GM12878 (cell line): ENCODE data around the gene NPY4R. TPM values are rescaled to one million over a fixed set of nuclear protein-coding genes. Genes with fewer than 3 reads are reported as not detected.

Experiments used
- ATAC-seq: fragments of 200-7000 bp; cut with Tn5 transposase; 3 replicates; pipeline ENCODE4 v1.9.1; 2020; ENCODE audit warnings: mild to moderate bottlenecking, moderate library complexity
- BruUV-seq: library from RNA; stranded (reverse); fragments of 400-500 nt; replicated peaks from 2 replicates; lab custom pipeline; 2021; lab: Mats Ljungman, UMichigan
- CTCF ChIA-PET: fragments of 300-600 bp; sonication (Branson Sonifier 250); formaldehyde crosslinking; extraction: SDS; loops from one replicate; lab custom pipeline; 2021; ENCODE audit warnings: inconsistent platforms; lab: Yijun Ruan, JAX
- POLR2A ChIA-PET: fragments of 350-600 bp; formaldehyde crosslinking; extraction: SDS; loops from one replicate; lab custom pipeline; 2021; ENCODE audit warnings: inconsistent platforms; lab: Charles Lee
- RAD21 ChIA-PET: fragments of 300-600 bp; sonication (Branson Sonifier 250); formaldehyde crosslinking; loops from one replicate; lab custom pipeline; 2023; ENCODE audit warnings: antibody characterized with exemption; ENCODE audit not compliant: unreplicated experiment; lab: Charles Lee
- SMC1A ChIA-PET: fragments of 300-600 bp; sonication (Branson Sonifier 250); formaldehyde crosslinking; loops from one replicate; lab custom pipeline; 2023; ENCODE audit not compliant: unreplicated experiment, uncharacterized antibody; lab: Charles Lee
- DNase-seq: peaks from one replicate; pipeline ENCODE4 v3.0.0-alpha.2; 2011; ENCODE audit warnings: low read depth, low spot score
- FAIRE-seq: peaks from 3 replicates; lab custom pipeline; 2011; peaks lifted over from hg19 to GRCh38; lab: Jason Lieb, UNC
- H2AFZ ChIP-seq: 2 replicates; pipeline ENCODE4 v1.6.0; 2011; ENCODE audit warnings: low read depth, low read length, control low read depth; ENCODE audit not compliant: control insufficient read depth
- H3K27ac ChIP-seq: 2 replicates; pipeline ENCODE4 v1.5.1; 2011; ENCODE audit warnings: control low read depth; ENCODE audit not compliant: control insufficient read depth, insufficient read depth
- H3K27me3 ChIP-seq, 2 experiments: replicated peaks in 1 of 2; 2 replicates each; pipeline versions ENCODE4 v1.6.0 to v1.6.1; 2011; ENCODE audit warnings: low read length in 1 of 2; ENCODE audit not compliant: control insufficient read depth in 2 of 2, insufficient read depth in 2 of 2
- H3K36me3 ChIP-seq, 2 experiments: 2 replicates each; pipeline ENCODE4 v1.5.1; 2011; ENCODE audit warnings: low read length in 1 of 2; ENCODE audit not compliant: control insufficient read depth in 2 of 2, insufficient read depth in 2 of 2
- H3K4me1 ChIP-seq: 2 replicates; pipeline ENCODE4 v1.6.1; 2011; ENCODE audit warnings: mild to moderate bottlenecking, low read length, moderate library complexity, mixed read lengths; ENCODE audit not compliant: control insufficient read depth, insufficient read depth
- H3K4me2 ChIP-seq: 2 replicates; pipeline ENCODE4 v1.6.0; 2011; ENCODE audit warnings: control low read depth; ENCODE audit not compliant: control insufficient read depth, insufficient read depth
- H3K4me3 ChIP-seq: fragments of 200-600 bp; sonication (generic); 2 replicates; pipeline ENCODE4 v1.5.1; 2016
- H3K79me2 ChIP-seq: 2 replicates; pipeline ENCODE4 v1.6.0; 2011; ENCODE audit warnings: low read length; ENCODE audit not compliant: control insufficient read depth, insufficient read depth
- H3K9ac ChIP-seq: 2 replicates; pipeline ENCODE4 v1.8.0; 2011; ENCODE audit warnings: low read length, control low read depth, mixed read lengths; ENCODE audit not compliant: control insufficient read depth, insufficient read depth
- H3K9me3 ChIP-seq: replicated peaks from 3 replicates; pipeline ENCODE4 v1.5.1; 2011; ENCODE audit warnings: mild to moderate bottlenecking, low read length; ENCODE audit not compliant: control insufficient read depth, insufficient read depth
- H4K20me1 ChIP-seq: 2 replicates; pipeline ENCODE4 v1.6.0; 2011; ENCODE audit not compliant: control insufficient read depth, insufficient read depth
- CBFB ChIP-seq: IDR thresholded peaks from 2 replicates; pipeline ENCODE4 v1.6.1; 2016; ENCODE audit warnings: antibody characterized with exemption, low read depth
- CHD2 ChIP-seq: IDR thresholded peaks from 2 replicates; pipeline ENCODE4 v1.6.1; 2011; ENCODE audit warnings: low read depth, low read length, improper control_type of control experiment, borderline replicate concordance
- DPF2 ChIP-seq: fragments of 450-650 bp; IDR thresholded peaks from 2 replicates; pipeline ENCODE4 v1.6.1; 2017; ENCODE audit warnings: mild to moderate bottlenecking
- EGR1 ChIP-seq, 2 experiments: IDR thresholded peaks; 1 replicate in 1 of 2; 2 replicates in 1 of 2; pipeline ENCODE4 v1.6.1; 2011 to 2012; ENCODE audit warnings: low read depth in 2 of 2, low read length in 2 of 2, borderline replicate concordance in 1 of 2, mild to moderate bottlenecking in 1 of 2, moderate library complexity in 1 of 2
- JUND ChIP-seq: IDR thresholded peaks from 2 replicates; pipeline ENCODE4 v1.6.1; 2012; ENCODE audit warnings: low read depth, mild to moderate bottlenecking, low read length, improper control_type of control experiment, moderate library complexity
- MTA2 ChIP-seq: fragments of 450-650 bp; IDR thresholded peaks from 2 replicates; pipeline ENCODE4 v1.6.1; 2016; ENCODE audit warnings: low read depth, mild to moderate bottlenecking, moderate library complexity
- MYB ChIP-seq: fragments of 150-350 bp; IDR thresholded peaks from 2 replicates; pipeline ENCODE4 v1.6.1; 2014; ENCODE audit warnings: mild to moderate bottlenecking, low read depth, low read length, borderline replicate concordance
- NR2F1 ChIP-seq: fragments of 450-650 bp; conservative IDR thresholded peaks from 2 replicates; pipeline ENCODE4 v1.6.1; 2017; ENCODE audit warnings: mild to moderate bottlenecking
- PAX5 ChIP-seq: IDR thresholded peaks from 2 replicates; pipeline ENCODE4 v1.6.1; 2011; ENCODE audit warnings: low read depth, low read length, borderline replicate concordance
- PAX8 ChIP-seq: fragments of 450-650 bp; IDR thresholded peaks from 2 replicates; pipeline ENCODE4 v1.6.1; 2017; ENCODE audit warnings: mild to moderate bottlenecking, moderate library complexity
- PBX3 ChIP-seq: IDR thresholded peaks from 2 replicates; pipeline ENCODE4 v1.6.1; 2011; ENCODE audit warnings: mild to moderate bottlenecking, low read depth, low read length, moderate library complexity; ENCODE audit not compliant: insufficient replicate concordance
- RAD21 ChIP-seq: IDR thresholded peaks from 2 replicates; pipeline ENCODE4 v1.6.1; 2011; ENCODE audit warnings: mild to moderate bottlenecking, low read depth, low read length, moderate library complexity; ENCODE audit not compliant: insufficient read depth
- SIN3A ChIP-seq: IDR thresholded peaks from 2 replicates; pipeline ENCODE4 v1.6.1; 2012; ENCODE audit warnings: low read depth, low read length, improper control_type of control experiment
- SIX5 ChIP-seq: IDR thresholded peaks from 2 replicates; pipeline ENCODE4 v1.6.1; 2011; ENCODE audit warnings: mild to moderate bottlenecking, low read depth, low read length, moderate library complexity; ENCODE audit not compliant: severe bottlenecking
- TCF7 ChIP-seq: IDR thresholded peaks from 2 replicates; pipeline ENCODE4 v1.6.1; 2014; ENCODE audit warnings: antibody characterized with exemption, borderline replicate concordance
- WGBS: methylation state at CpG from one replicate; pipeline ENCODE4 v1.1.6; 2016; ENCODE audit warnings: low lambda C conversion rate; ENCODE audit not compliant: insufficient replicate concordance, insufficient coverage; ENCODE audit errors: missing lambda C conversion rate; 5-methylcytosine and 5-hydroxymethylcytosine counted together
- in situ Hi-C: fragments of 300-500 bp; cut with MboI; formaldehyde crosslinking; loops from 9 replicates; pipeline ENCODE4 v1.14.3; 2018; ENCODE audit warnings: mixed read lengths
- intact Hi-C: fragments of 100-400 bp; cut with micrococcal nuclease; formaldehyde crosslinking; loops from one replicate; pipeline ENCODE4 v1.14.2; 2022; ENCODE audit not compliant: unreplicated experiment
- polyA plus RNA-seq, 11 experiments: library from polyadenylated mRNA; depleted of rRNA in 4 of 11; unstranded in 6 of 11; stranded (reverse) in 5 of 11; fragments of >200 nt; fragmentation: Nextera tagmentation in 4 of 11; fragmentation: Illumina TruSeq in 1 of 11; extraction: Ambion mirVana in 4 of 11; extraction: Trizol in 1 of 11; gene quantifications; 1 replicate in 1 of 11; 2 replicates in 10 of 11; pipeline versions ENCODE4 v1.2.1 to v1.2.3, GENCODE V29; 2011 to 2016; ENCODE audit warnings: inconsistent platforms in 2 of 11, missing spikeins in 2 of 11, low read depth in 1 of 11
- total RNA-seq, 4 experiments: library from RNA; depleted of rRNA in 3 of 4; stranded (reverse); fragments of >200 nt in 3 of 4; fragmentation: Illumina TruSeq in 1 of 4; extraction: Trizol in 1 of 4; gene quantifications; 2 replicates each; pipeline versions ENCODE4 v1.2.1 to v1.2.3, GENCODE V29; 2013 to 2021
- TF ChIP-seq, protein P1 (sequence below): fragments of 450-650 bp; IDR thresholded peaks from 2 replicates; pipeline ENCODE4 v1.6.1; 2017; ENCODE audit warnings: mild to moderate bottlenecking, moderate library complexity

Gene NPY4R
- total and polyA plus RNA-seq, 10 of the 15 experiments (the other 5 are each of a cell fraction or from before 2014, with no cell fraction given) = not detected

GRCh38 chr10:46515366-46515765, 49.6 kb upstream of the NPY4R start (continued):
- TF ChIP-seq CHD2 (no peak), NR2F1 (no peak), CBFB (no peak)
- TF ChIP-seq, all 136 proteins: peak for 0

GRCh38 chr10:46514899-46515298, 49.1 kb upstream of the NPY4R start:
- RAD21 ChIA-PET = no interaction called here
- no peak overlapping the region for H3K4me3 ChIP-seq
- TF ChIP-seq, protein P1, sequence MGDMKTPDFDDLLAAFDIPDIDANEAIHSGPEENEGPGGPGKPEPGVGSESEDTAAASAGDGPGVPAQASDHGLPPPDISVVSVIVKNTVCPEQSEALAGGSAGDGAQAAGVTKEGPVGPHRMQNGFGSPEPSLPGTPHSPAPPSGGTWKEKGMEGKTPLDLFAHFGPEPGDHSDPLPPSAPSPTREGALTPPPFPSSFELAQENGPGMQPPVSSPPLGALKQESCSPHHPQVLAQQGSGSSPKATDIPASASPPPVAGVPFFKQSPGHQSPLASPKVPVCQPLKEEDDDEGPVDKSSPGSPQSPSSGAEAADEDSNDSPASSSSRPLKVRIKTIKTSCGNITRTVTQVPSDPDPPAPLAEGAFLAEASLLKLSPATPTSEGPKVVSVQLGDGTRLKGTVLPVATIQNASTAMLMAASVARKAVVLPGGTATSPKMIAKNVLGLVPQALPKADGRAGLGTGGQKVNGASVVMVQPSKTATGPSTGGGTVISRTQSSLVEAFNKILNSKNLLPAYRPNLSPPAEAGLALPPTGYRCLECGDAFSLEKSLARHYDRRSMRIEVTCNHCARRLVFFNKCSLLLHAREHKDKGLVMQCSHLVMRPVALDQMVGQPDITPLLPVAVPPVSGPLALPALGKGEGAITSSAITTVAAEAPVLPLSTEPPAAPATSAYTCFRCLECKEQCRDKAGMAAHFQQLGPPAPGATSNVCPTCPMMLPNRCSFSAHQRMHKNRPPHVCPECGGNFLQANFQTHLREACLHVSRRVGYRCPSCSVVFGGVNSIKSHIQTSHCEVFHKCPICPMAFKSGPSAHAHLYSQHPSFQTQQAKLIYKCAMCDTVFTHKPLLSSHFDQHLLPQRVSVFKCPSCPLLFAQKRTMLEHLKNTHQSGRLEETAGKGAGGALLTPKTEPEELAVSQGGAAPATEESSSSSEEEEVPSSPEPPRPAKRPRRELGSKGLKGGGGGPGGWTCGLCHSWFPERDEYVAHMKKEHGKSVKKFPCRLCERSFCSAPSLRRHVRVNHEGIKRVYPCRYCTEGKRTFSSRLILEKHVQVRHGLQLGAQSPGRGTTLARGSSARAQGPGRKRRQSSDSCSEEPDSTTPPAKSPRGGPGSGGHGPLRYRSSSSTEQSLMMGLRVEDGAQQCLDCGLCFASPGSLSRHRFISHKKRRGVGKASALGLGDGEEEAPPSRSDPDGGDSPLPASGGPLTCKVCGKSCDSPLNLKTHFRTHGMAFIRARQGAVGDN = no peak
- TF ChIP-seq PAX5 (no peak), PBX3 (no peak), PAX8 (no peak), MTA2 (no peak), SIX5 (no peak), TCF7 (no peak), EGR1 (IDR thresholded peaks at IDR 0.05; ENCODE audit: borderline replicate concordance in 1 of 2, low read depth in 2 of 2, low read length in 2 of 2) (no peak), MYB (no peak), DPF2 (no peak), SIN3A (no peak), RAD21 (no peak), JUND (no peak)
- no peaks in the 10 kb centered on the region for H3K36me3 ChIP-seq
- no peak for FAIRE-seq
- no peaks in the 10 kb centered on the region for H3K4me1 ChIP-seq
- SMC1A ChIA-PET = no interaction called here
- no peak for ATAC-seq
- H4K20me1 ChIP-seq = no peaks in the 10 kb centered on the region
- POLR2A ChIA-PET = no interaction called here
- WGBS = 29% methylated on average over 3 of the region's 3 CpGs
- no TSS peak for BruUV-seq
- H3K27ac ChIP-seq = no peak overlapping the region
- in situ Hi-C loops = no loop called here
- 0 out of 4 replicates have a peak, but pooled peaks cover 0 to 1% of the 10 kb centered on the region in 2 experiments for H3K27me3 ChIP-seq
- H3K79me2 ChIP-seq = no peaks in the 10 kb centered on the region
- no peak overlapping the region for H3K9ac ChIP-seq
- intact Hi-C loops = no loop called here
- no peak overlapping the region for H3K4me2 ChIP-seq
- CTCF ChIA-PET = no interaction called here
- DNase-seq = no peak
- no peak overlapping the region for H2AFZ ChIP-seq
- H3K9me3 ChIP-seq = no peaks in the 10 kb centered on the region
